DMS53 treated with DMSO at 0.1 percent for 48 hours (cell line): ENCODE data around the gene MRPS26.
"Not testable (repeated sequence)": the region's sequence is repeated elsewhere in the genome, so short reads cannot be mapped to it uniquely, and the experiment has no call there.

Experiments used
- DNase-seq: peaks from one replicate; lab custom pipeline; 2025; ENCODE audit not compliant: unreplicated experiment; lab: John Stamatoyannopoulos, UW

The MRPS26 gene

GRCh38 chr20:3041854-3042409, 3.9 kb upstream of the MRPS26 start:
- peak; percentile 82 for DNase-seq

GRCh38 chr20:3042625-3043024, 3.2 kb upstream of the MRPS26 start:
- DNase-seq: no peak

- no peak for DNase-seq
These were observed 2.5 kb upstream of the MRPS26 start, which contains the start of gene GNRH2 for GRCh38 chr20:3043322-3043721. Gene GNRH2, plus strand, starts transcription at chr20:3043622. Its CDS starts 793 bp downstream, at chr20:3044415.

GRCh38 chr20:3044336-3044965, 1.4 kb upstream of the MRPS26 start:
- DNase-seq: no peak

- DNase-seq: peak; percentile 84
These were observed 623 bp upstream of the MRPS26 start for GRCh38 chr20:3045042-3045815.

GRCh38 chr20:3046677-3047462, 1.0 kb downstream of the MRPS26 start:
- peak; percentile 19 for DNase-seq

GRCh38 chr20:3047486-3048419, 1.9 kb downstream of the MRPS26 start:
- no peak for DNase-seq

- no peak for DNase-seq
These were observed 5.7 kb downstream of the MRPS26 start for GRCh38 chr20:3051385-3052019.

GRCh38 chr20:3059489-3059888, 13.6 kb downstream of the MRPS26 start:
- DNase-seq: no peak

- not testable (repeated sequence) for DNase-seq
These were observed 18.3 kb downstream of the MRPS26 start for GRCh38 chr20:3064119-3064518.

- no peak for DNase-seq
These were observed 21.5 kb downstream of the MRPS26 start for GRCh38 chr20:3067139-3068014.

GRCh38 chr20:3068075-3068474, 22.2 kb downstream of the MRPS26 start:
- DNase-seq: no peak

GRCh38 chr20:3068986-3069900, 23.4 kb downstream of the MRPS26 start:
- peak; percentile 37 for DNase-seq

- DNase-seq: no peak
These were observed 24.9 kb downstream of the MRPS26 start for GRCh38 chr20:3070725-3071124.

- no peak for DNase-seq
These were observed 25.4 kb downstream of the MRPS26 start for GRCh38 chr20:3071266-3071609.

GRCh38 chr20:3071610-3072529, 26.0 kb downstream of the MRPS26 start, which contains the start of gene OXT:
Gene OXT, plus strand, starts transcription at chr20:3071620. Its CDS starts 36 bp downstream, at chr20:3071656.
- no peak for DNase-seq
